Left ventricle myocardium inferior (tissue), 1 donor: Measurements from ENCODE around the gene RPL38. TPM values are rescaled to one million over a fixed set of nuclear protein-coding genes. Genes with fewer than 3 reads are reported as not detected.

Experiments
- DNase-seq: peaks from one replicate; pipeline ENCODE4 v3.0.0-alpha.2; 2020
- H3K27ac ChIP-seq: fragments of 200-600 bp; replicated peaks from 2 replicates; pipeline ENCODE4 v1.8.0; 2021
- H3K27me3 ChIP-seq: fragments of 200-600 bp; 2 replicates; pipeline ENCODE4 v1.8.0; 2021; ENCODE audit warnings: low read depth
- H3K36me3 ChIP-seq: fragments of 200-600 bp; 2 replicates; pipeline ENCODE4 v1.8.0; 2021
- H3K4me1 ChIP-seq: fragments of 200-600 bp; 2 replicates; pipeline ENCODE4 v1.8.0; 2021
- H3K4me3 ChIP-seq: fragments of 200-600 bp; 2 replicates; pipeline ENCODE4 v1.8.0; 2021; ENCODE audit warnings: mild to moderate bottlenecking, moderate library complexity
- H3K9me3 ChIP-seq: fragments of 200-600 bp; replicated peaks from 2 replicates; pipeline ENCODE4 v1.8.0; 2021
- CTCF ChIP-seq: fragments of 200-600 bp; IDR thresholded peaks from 2 replicates; pipeline ENCODE4 v1.8.0; 2021; ENCODE audit warnings: antibody characterized with exemption, mild to moderate bottlenecking, borderline replicate concordance
- intact Hi-C: fragments of 100-400 bp; cut with micrococcal nuclease; formaldehyde crosslinking; loops from one replicate; pipeline ENCODE4 v1.11.0; 2022
- total RNA-seq: library from RNA; stranded (reverse); fragmentation: NEBNext Ultra II Directional; extraction: Animal tissue kit (Norgen Biotek cat#: 25700); gene quantifications from one replicate; pipeline ENCODE4 v1.2.1, GENCODE V29; 2021
- donor health status: DM: no; HTN: yes; CAD: no; lungs with severe emphysema.

RPL38 gene
- total RNA-seq, 1 donor from 2014 or later = 702 TPM

DNA sequence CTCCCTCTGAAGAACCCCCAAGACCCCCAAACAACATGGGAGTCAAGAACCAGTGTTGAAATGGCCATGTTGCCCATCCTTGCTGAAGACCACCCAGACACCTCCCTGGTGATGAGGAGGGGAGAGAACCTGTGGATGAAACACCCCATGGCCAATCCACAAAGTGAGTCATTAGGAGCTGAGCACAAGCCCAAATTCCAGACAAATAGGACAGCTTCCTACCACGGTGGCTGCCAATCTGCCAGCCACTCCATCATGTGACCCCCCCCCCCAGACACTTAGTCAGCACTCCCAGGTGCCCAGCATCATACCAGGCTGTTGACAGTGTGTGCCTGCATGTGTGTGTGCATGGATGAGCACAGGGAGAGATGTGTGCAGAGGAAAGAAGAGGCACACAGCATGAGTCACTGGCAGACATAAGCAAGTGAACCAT, 26.4 kb upstream of the RPL38 start:
- no peak for DNase-seq
- Histone ChIP-seq H3K27me3 (peaks cover 85% of the 10 kb centered on the region), H3K36me3 (no peaks in the 10 kb centered on the region), H3K9me3 (no peaks in the 10 kb centered on the region), H3K27ac (no peak overlapping the region), H3K4me1 (no peaks in the 10 kb centered on the region), H3K4me3 (no peak overlapping the region)
- no peak for TF ChIP-seq CTCF
- intact Hi-C loops = loop anchor here (5.0 kb wide), 1 partner anchor 745 kb away; no protein-coding TSS in a partner anchor

DNA sequence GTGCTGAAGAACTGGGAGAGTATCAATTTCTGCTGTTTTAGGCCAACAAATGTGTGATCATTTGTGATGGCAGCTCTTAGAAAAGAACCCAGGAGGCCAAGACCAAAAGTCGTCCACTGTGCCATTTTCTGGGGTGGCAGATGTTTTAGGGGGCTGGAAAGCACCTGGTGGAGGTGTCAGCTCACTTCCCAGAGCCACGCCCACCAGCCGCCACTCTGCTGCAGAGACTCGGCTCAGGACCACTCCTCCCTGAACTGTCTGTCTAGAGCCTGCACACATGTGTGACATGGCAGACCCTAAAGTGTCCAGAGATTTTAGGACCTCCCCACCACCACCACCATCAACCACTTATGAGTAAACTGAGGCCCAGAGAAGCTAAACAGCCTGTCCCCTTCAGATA, 23.9 kb upstream of the RPL38 start:
- H3K27me3 ChIP-seq = peaks cover 98% of the 10 kb centered on the region
- intact Hi-C loops = loop anchor here (5.0 kb wide), 1 partner anchor 747 kb away; no protein-coding TSS in a partner anchor
- no peaks in the 10 kb centered on the region for H3K9me3 ChIP-seq
- H3K36me3 ChIP-seq = no peaks in the 10 kb centered on the region
- no peak for TF ChIP-seq CTCF
- no peak overlapping the region for H3K4me3 ChIP-seq
- DNase-seq = no peak
- no peak overlapping the region for H3K27ac ChIP-seq
- H3K4me1 ChIP-seq = no peaks in the 10 kb centered on the region

DNA sequence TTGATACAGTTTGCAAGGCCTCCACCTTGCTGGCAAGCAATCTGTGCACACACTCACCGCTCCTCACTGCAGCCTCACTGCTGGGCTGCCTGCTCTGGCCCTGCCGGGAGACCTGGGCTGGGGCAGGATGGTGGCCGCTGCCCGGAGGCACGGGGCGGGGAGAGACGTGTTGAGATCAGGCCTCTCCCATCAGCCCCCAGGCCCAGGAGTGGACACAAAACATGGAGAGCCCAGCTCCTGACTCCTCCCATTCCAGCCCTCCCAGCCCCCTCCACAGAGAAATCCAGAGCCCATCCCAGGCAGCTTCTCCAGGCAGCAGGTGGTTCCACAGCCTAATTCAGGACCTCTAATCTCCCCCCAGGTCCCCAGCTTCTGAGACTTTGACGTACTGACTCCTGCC, 23.1 kb upstream of the RPL38 start:
- Histone ChIP-seq H3K27me3 (peaks cover 98% of the 10 kb centered on the region), H3K9me3 (no peaks in the 10 kb centered on the region), H3K4me1 (no peaks in the 10 kb centered on the region), H3K36me3 (no peaks in the 10 kb centered on the region), H3K4me3 (no peak overlapping the region), H3K27ac (no peak overlapping the region)
- DNase-seq = no peak
- intact Hi-C loops = no loop called here
- no peak for TF ChIP-seq CTCF

- TF ChIP-seq CTCF = no peak
- no peak for DNase-seq
- Histone ChIP-seq H3K4me1 (no peaks in the 10 kb centered on the region), H3K27ac (no peak overlapping the region), H3K9me3 (no peaks in the 10 kb centered on the region), H3K27me3 (peaks cover 98% of the 10 kb centered on the region), H3K4me3 (no peak overlapping the region), H3K36me3 (no peaks in the 10 kb centered on the region)
- intact Hi-C loops = no loop called here
These were observed 22.1 kb upstream of the RPL38 start for GRCh38 chr17:74181341-74181740.

- H3K27me3 ChIP-seq = peaks cover 95% of the 10 kb centered on the region
- no peak for DNase-seq
- H3K27ac ChIP-seq = no peak overlapping the region
- intact Hi-C loops = no loop called here
- no peaks in the 10 kb centered on the region for H3K9me3 ChIP-seq
- no peak for TF ChIP-seq CTCF
- H3K4me1 ChIP-seq = no peaks in the 10 kb centered on the region
- no peaks in the 10 kb centered on the region for H3K36me3 ChIP-seq
- H3K4me3 ChIP-seq = no peak overlapping the region
These were observed 21.3 kb upstream of the RPL38 start for GRCh38 chr17:74182041-74182723.
